Skeletal muscle satellite cell (primary cell): ENCODE data around the gene RIGI.
A peak's percentile ranks its signal among the peaks of the same experiment; 100 is the strongest.
"Not testable (repeated sequence)": the region's sequence is repeated elsewhere in the genome, so short reads cannot be mapped to it uniquely, and the experiment has no call there.

Experiments used
- H3K27me3 ChIP-seq: 2 replicates; pipeline ENCODE4 v1.7.0; 2013; ENCODE audit warnings: low read length; ENCODE audit not compliant: control insufficient read depth, insufficient read depth
- H3K36me3 ChIP-seq: 2 replicates; pipeline ENCODE4 v1.7.0; 2013; ENCODE audit warnings: mild to moderate bottlenecking, control low read depth, low read length; ENCODE audit not compliant: insufficient read depth
- H3K4me1 ChIP-seq: 2 replicates; pipeline ENCODE4 v1.7.0; 2013; ENCODE audit warnings: low read length; ENCODE audit not compliant: control insufficient read depth, insufficient read depth
- H3K4me2 ChIP-seq: 2 replicates; pipeline ENCODE4 v1.7.0; 2013; ENCODE audit warnings: mild to moderate bottlenecking, low read length
- H3K4me3 ChIP-seq: 2 replicates; pipeline ENCODE4 v1.7.0; 2013; ENCODE audit warnings: low read length
- H3K9ac ChIP-seq: 2 replicates; pipeline ENCODE4 v1.7.0; 2013; ENCODE audit warnings: mild to moderate bottlenecking, low read depth, low read length, moderate library complexity
- H3K9me3 ChIP-seq: replicated peaks from 2 replicates; pipeline ENCODE4 v1.7.0; 2013; ENCODE audit warnings: mild to moderate bottlenecking, control low read depth, low read length

RIGI gene

DNA sequence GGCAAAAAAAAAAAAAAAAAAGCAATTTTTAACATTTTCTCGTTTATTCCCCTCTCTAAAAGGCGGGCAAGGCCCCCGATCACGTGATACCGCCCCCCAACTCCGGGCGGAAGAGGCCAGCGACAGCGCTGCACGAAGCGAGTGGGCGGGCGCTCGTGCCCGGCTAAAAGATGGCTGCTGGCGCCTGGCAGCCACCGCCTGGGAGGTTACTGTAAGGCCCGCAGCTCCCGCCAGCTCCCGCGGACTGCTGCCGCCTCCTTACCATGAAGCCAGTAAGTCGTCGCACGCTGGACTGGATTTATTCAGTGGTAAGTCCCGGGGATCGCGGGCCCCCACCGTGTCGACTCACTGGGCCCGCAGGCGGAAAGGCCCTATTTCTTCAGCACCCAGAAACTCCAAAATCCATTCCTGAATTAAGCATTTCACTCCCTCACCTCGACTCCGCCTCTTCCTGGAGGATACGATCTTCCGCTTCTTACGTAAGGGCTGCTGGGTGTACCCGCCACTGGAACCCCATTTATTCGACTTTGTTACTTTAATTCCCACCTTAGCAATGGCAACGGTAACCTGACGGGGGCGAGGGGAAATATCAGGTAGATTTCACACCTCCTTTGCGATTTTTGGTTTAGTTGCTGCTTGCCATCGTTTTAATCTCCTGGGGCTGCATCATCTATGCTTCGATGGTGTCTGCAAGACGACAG is 26.3 kb upstream of the RIGI start, which contains the start of the genes SMIM27 and TOPORS:
Gene SMIM27, plus strand, starts transcription at position 156 of the 701 bp plus-strand sequence. Its CDS starts 108 bp downstream, at position 264.
Gene TOPORS, minus strand, starts transcription at position 415 of the 701 bp plus-strand sequence. Its CDS starts 150 bp downstream, at position 265.
- H3K9ac ChIP-seq, result peak within 1 kb of the TSS; percentile 98
- H3K4me3 ChIP-seq, result peak within 1 kb of the TSS; percentile 91
- peak within 1 kb of the TSS; percentile 90 for H3K4me2 ChIP-seq
- no peaks in the 10 kb centered on the region for H3K36me3 ChIP-seq
- H3K27me3 ChIP-seq, result no peaks in the 10 kb centered on the region
- H3K4me1 ChIP-seq, result peaks cover 2% of the 10 kb centered on the region
- no peaks in the 10 kb centered on the region for H3K9me3 ChIP-seq

GRCh38 chr9:32551276-32552051 is 25.5 kb upstream of the RIGI start:
- peak overlapping the region; percentile 91 for H3K4me3 ChIP-seq
- H3K9ac ChIP-seq, result peak overlapping the region; percentile 98
- H3K9me3 ChIP-seq, result no peaks in the 10 kb centered on the region
- peak overlapping the region; percentile 90 for H3K4me2 ChIP-seq
- H3K36me3 ChIP-seq, result no peaks in the 10 kb centered on the region
- H3K27me3 ChIP-seq, result no peaks in the 10 kb centered on the region
- H3K4me1 ChIP-seq, result peaks cover 2% of the 10 kb centered on the region

- Histone ChIP-seq H3K4me3 (peak overlapping the region; percentile 91), H3K4me1 (peaks cover 2% of the 10 kb centered on the region), H3K36me3 (no peaks in the 10 kb centered on the region), H3K9ac (peak overlapping the region; percentile 98), H3K9me3 (no peaks in the 10 kb centered on the region), H3K27me3 (no peaks in the 10 kb centered on the region), H3K4me2 (peak overlapping the region; percentile 90)
Observed at GRCh38 chr9:32550562-32551275, 24.7 kb upstream of the RIGI start.

GRCh38 chr9:32550150-32550561 is 24.2 kb upstream of the RIGI start:
- H3K4me3 ChIP-seq, result peak overlapping the region; percentile 91
- H3K9me3 ChIP-seq, result no peaks in the 10 kb centered on the region
- H3K27me3 ChIP-seq, result no peaks in the 10 kb centered on the region
- H3K36me3 ChIP-seq, result no peaks in the 10 kb centered on the region
- peak overlapping the region; percentile 90 for H3K4me2 ChIP-seq
- H3K9ac ChIP-seq, result peak overlapping the region; percentile 98
- peaks cover 2% of the 10 kb centered on the region for H3K4me1 ChIP-seq

DNA sequence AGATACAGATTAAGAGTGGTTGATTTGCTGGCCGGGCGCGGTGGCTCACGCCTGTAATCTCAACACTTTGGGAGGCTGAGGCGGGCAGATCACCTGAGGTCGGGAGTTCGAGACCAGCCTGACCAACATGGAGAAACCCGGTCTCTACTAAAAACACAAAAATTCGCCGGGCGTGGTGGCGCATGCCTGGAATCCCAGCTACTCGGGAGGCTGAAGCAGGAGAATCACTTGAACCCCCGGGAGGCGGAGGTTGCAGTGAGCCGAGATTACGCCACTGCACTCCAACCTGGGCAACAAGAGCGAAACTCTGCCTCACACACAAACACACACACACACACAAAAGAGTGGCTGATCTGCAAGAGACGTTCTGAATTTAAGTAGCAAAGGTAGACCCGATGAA is 22.2 kb upstream of the RIGI start:
- not testable (repeated sequence) for H3K4me1 ChIP-seq, H3K27me3 ChIP-seq, H3K9me3 ChIP-seq, H3K4me2 ChIP-seq, H3K4me3 ChIP-seq, H3K9ac ChIP-seq
- peaks cover 10% of the 10 kb centered on the region for H3K36me3 ChIP-seq

GRCh38 chr9:32545884-32546283 is 19.9 kb upstream of the RIGI start:
- no peak overlapping the region for H3K9ac ChIP-seq
- H3K4me3 ChIP-seq, result no peak overlapping the region
- H3K9me3 ChIP-seq, result no peaks in the 10 kb centered on the region
- no peaks in the 10 kb centered on the region for H3K27me3 ChIP-seq
- H3K4me1 ChIP-seq, result no peaks in the 10 kb centered on the region
- no peak overlapping the region for H3K4me2 ChIP-seq
- peaks cover 24% of the 10 kb centered on the region for H3K36me3 ChIP-seq

GRCh38 chr9:32543047-32543446 is 17.1 kb upstream of the RIGI start:
- no peak overlapping the region for H3K9ac ChIP-seq
- H3K4me3 ChIP-seq, result no peak overlapping the region
- H3K4me1 ChIP-seq, result no peaks in the 10 kb centered on the region
- H3K27me3 ChIP-seq, result no peaks in the 10 kb centered on the region
- H3K9me3 ChIP-seq, result no peaks in the 10 kb centered on the region
- H3K36me3 ChIP-seq, result peaks cover 30% of the 10 kb centered on the region
- no peak overlapping the region for H3K4me2 ChIP-seq

GRCh38 chr9:32533816-32534215 is 7.8 kb upstream of the RIGI start:
- H3K4me2 ChIP-seq, result no peak overlapping the region
- no peak overlapping the region for H3K4me3 ChIP-seq

DNA sequence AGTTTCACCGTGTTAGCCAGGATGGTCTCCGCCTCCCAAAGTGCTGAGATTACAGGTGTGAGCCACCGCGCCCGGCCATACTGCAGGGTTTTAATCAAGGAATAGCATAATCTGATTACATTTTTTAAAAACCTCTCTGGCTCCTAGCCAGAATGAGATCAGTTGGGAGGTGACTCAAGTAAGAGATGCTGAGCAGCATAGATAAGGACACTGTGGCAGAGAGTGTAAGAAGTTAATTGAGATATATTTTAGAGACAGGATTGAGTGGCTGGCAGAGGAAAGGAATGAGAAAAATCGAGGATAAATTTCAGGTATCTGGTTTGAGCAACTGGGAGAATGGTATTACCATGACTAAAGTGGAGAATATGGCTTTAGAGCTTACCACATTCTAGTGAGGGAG is 7.3 kb upstream of the RIGI start:
- no peak overlapping the region for H3K4me3 ChIP-seq
- H3K4me1 ChIP-seq, result no peaks in the 10 kb centered on the region
- H3K9ac ChIP-seq, result no peak overlapping the region
- H3K9me3 ChIP-seq, result no peaks in the 10 kb centered on the region
- no peak overlapping the region for H3K4me2 ChIP-seq
- H3K27me3 ChIP-seq, result no peaks in the 10 kb centered on the region
- H3K36me3 ChIP-seq, result peaks cover 8% of the 10 kb centered on the region

More at GRCh38 chr9:32533816-32534215, 7.8 kb upstream of the RIGI start:
- Histone ChIP-seq H3K36me3 (peaks cover 8% of the 10 kb centered on the region), H3K27me3 (no peaks in the 10 kb centered on the region), H3K4me1 (no peaks in the 10 kb centered on the region), H3K9me3 (no peaks in the 10 kb centered on the region), H3K9ac (no peak overlapping the region)

- H3K4me3 ChIP-seq, result peak overlapping the region; percentile 82
- H3K4me2 ChIP-seq, result peak overlapping the region; percentile 88
- H3K36me3 ChIP-seq, result no peaks in the 10 kb centered on the region
- H3K4me1 ChIP-seq, result peaks cover 15% of the 10 kb centered on the region
- H3K9ac ChIP-seq, result peak overlapping the region; percentile 79
- H3K27me3 ChIP-seq, result no peaks in the 10 kb centered on the region
- no peaks in the 10 kb centered on the region for H3K9me3 ChIP-seq
Observed at GRCh38 chr9:32526707-32527048, 682 bp upstream of the RIGI start.

DNA sequence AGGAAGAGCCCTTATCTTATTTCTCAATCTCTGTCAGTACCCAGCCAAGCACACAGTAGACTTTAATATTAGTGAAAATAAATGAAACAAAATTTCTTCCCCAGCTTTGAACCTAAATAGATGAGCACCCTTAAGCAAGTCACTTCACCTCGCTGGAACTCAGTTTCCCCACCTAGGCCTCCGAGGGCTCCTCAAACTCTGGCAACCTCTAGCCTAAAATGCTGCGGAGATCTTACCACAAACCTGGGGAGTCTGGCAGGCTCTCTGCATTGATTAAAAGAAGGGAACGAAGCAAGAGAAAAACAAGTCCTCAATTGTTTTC is 326 bp downstream of the RIGI start:
- peak overlapping the region; percentile 79 for H3K9ac ChIP-seq

More for the DNA sequence above, 326 bp downstream of the RIGI start:
- Histone ChIP-seq H3K4me3 (peak overlapping the region; percentile 82), H3K27me3 (no peaks in the 10 kb centered on the region), H3K4me2 (peak overlapping the region; percentile 88), H3K9me3 (no peaks in the 10 kb centered on the region), H3K36me3 (no peaks in the 10 kb centered on the region), H3K4me1 (peaks cover 15% of the 10 kb centered on the region)
